ENCODE measurements around the gene PNMA8A.

PNMA8A gene

GRCh38 chr19:46471811-46472543 is 614 bp upstream of the PNMA8A start:
- no peak for FAIRE-seq
- DNase-seq (ENCODE audit: insufficient read length, low spot score) = no peak

GRCh38 chr19:46470376-46470775 is 987 bp downstream of the PNMA8A start:
- FAIRE-seq (no peak), DNase-seq (ENCODE audit: insufficient read length, low spot score) (no peak)

- DNase-seq (ENCODE audit: insufficient read length, low spot score) (no peak), FAIRE-seq (no peak)
Observed at GRCh38 chr19:46469541-46470185, 1.7 kb downstream of the PNMA8A start.

- DNase-seq (ENCODE audit: insufficient read length, low spot score) = peak; percentile 45
- peak; percentile 38 for FAIRE-seq
Observed at GRCh38 chr19:46466536-46467196, 4.7 kb downstream of the PNMA8A start.

GRCh38 chr19:46463516-46463915 is 7.8 kb downstream of the PNMA8A start:
- DNase-seq (ENCODE audit: insufficient read length, low spot score) = no peak
- FAIRE-seq = no peak

GRCh38 chr19:46461537-46461936 is 9.8 kb downstream of the PNMA8A start:
- no peak for DNase-seq (ENCODE audit: insufficient read length, low spot score)
- no peak for FAIRE-seq

GRCh38 chr19:46460981-46461380 is 10.4 kb downstream of the PNMA8A start:
- DNase-seq (ENCODE audit: insufficient read length, low spot score) (no peak), FAIRE-seq (no peak)

GRCh38 chr19:46460055-46460454 is 11.3 kb downstream of the PNMA8A start:
- FAIRE-seq (no peak), DNase-seq (ENCODE audit: insufficient read length, low spot score) (no peak)

- DNase-seq (ENCODE audit: insufficient read length, low spot score) (no peak), FAIRE-seq (no peak)
Observed at GRCh38 chr19:46456930-46457329, 14.4 kb downstream of the PNMA8A start.

- no peak for FAIRE-seq
- DNase-seq (ENCODE audit: insufficient read length, low spot score) = no peak
Observed at GRCh38 chr19:46454244-46454643, 17.1 kb downstream of the PNMA8A start.

- DNase-seq (ENCODE audit: insufficient read length, low spot score) (no peak), FAIRE-seq (no peak)
Observed at GRCh38 chr19:46453661-46454060, 17.7 kb downstream of the PNMA8A start.

- DNase-seq (ENCODE audit: insufficient read length, low spot score) = no peak
- FAIRE-seq = no peak
Observed at GRCh38 chr19:46452186-46452585, 19.2 kb downstream of the PNMA8A start.

- FAIRE-seq (no peak), DNase-seq (ENCODE audit: insufficient read length, low spot score) (no peak)
Observed at GRCh38 chr19:46451352-46451751, 20.0 kb downstream of the PNMA8A start.

GRCh38 chr19:46450737-46451136 is 20.6 kb downstream of the PNMA8A start:
- DNase-seq (ENCODE audit: insufficient read length, low spot score) = no peak
- FAIRE-seq = no peak

GRCh38 chr19:46449228-46449627 is 22.1 kb downstream of the PNMA8A start:
- DNase-seq (ENCODE audit: insufficient read length, low spot score) (no peak), FAIRE-seq (no peak)

GRCh38 chr19:46448601-46449000 is 22.8 kb downstream of the PNMA8A start:
- DNase-seq (ENCODE audit: insufficient read length, low spot score) (no peak), FAIRE-seq (no peak)

- FAIRE-seq = no peak
- DNase-seq (ENCODE audit: insufficient read length, low spot score) = no peak
Observed at GRCh38 chr19:46447824-46448223, 23.5 kb downstream of the PNMA8A start.

GRCh38 chr19:46447006-46447405 is 24.4 kb downstream of the PNMA8A start:
- DNase-seq (ENCODE audit: insufficient read length, low spot score) = no peak
- FAIRE-seq = no peak

- FAIRE-seq (no peak), DNase-seq (ENCODE audit: insufficient read length, low spot score) (no peak)
Observed at GRCh38 chr19:46446021-46446420, 25.3 kb downstream of the PNMA8A start.

GRCh38 chr19:46442808-46443450 is 28.4 kb downstream of the PNMA8A start:
- peak; percentile 63 for DNase-seq (ENCODE audit: insufficient read length, low spot score)
- FAIRE-seq = no peak

- FAIRE-seq (no peak), DNase-seq (ENCODE audit: insufficient read length, low spot score) (no peak)
Observed at GRCh38 chr19:46441866-46442265, 29.5 kb downstream of the PNMA8A start.
